ENCODE data around the gene CYP21A2.
"Not testable (repeated sequence)": the region's sequence is repeated elsewhere in the genome, so short reads cannot be mapped to it uniquely, and the experiment has no call there.

Gene CYP21A2

DNA sequence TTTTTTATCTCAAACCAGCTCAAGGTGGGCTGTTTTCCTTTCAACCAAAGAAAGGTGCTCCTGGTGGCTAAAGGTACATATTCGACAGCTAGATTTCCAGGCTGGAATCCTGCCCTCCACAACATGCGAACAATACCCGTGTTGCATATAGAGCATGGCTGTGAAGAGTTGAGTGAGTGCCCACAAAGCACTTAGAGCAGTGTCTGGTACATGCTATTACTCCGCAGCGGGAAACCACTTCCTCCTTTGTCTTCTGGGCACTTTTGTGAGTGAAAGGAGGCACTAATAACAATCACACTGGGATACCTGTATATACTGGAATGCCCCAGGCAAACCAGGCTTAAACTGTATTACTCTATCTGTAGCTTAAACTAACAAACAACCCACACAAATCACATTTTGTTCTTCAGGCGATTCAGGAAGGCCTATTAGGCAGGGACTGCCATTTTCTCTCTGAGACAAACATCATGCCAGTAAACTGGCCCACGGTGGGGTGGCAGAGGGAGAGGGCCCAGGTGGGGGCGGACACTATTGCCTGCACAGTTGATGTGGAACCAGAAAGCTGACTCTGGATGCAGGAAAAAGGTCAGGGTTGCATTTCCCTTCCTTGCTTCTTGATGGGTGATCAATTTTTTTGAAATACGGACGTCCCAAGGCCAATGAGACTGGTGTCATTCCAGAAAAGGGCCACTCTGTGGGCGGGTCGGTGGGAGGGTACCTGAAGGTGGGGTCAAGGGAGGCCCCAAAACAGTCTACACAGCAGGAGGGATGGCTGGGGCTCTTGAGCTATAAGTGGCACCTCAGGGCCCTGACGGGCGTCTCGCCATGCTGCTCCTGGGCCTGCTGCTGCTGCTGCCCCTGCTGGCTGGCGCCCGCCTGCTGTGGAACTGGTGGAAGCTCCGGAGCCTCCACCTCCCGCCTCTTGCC is at the start of gene CYP21A2:
TSS of gene CYP21A2 (plus strand) at position 818 of the 927 bp plus-strand sequence. CDS start at position 826, 8 bp downstream.
- DNase-seq (ENCODE audit: low read depth), result not testable (repeated sequence)

DNA sequence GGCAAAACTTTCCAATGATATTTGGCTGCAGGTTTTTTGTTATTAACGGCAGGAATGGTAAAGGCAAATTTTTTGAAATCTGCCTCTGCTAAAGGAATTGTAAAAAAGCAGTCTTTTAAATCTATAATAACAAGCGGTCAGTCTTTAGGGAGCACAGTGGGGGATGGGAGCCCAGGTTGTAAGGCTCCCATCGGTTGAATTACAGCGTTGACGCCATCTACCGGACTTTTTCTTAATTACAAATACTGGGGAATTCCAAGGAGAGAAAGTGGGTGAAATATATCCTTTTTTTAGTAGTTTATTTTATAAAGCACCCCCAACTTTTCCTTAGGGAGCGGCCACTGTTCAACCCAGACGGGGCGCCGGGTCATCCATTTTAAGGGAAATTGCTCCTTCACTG is 48.9 kb upstream of the CYP21A2 start:
- DNase-seq (ENCODE audit: low read depth), result not testable (repeated sequence)

DNA sequence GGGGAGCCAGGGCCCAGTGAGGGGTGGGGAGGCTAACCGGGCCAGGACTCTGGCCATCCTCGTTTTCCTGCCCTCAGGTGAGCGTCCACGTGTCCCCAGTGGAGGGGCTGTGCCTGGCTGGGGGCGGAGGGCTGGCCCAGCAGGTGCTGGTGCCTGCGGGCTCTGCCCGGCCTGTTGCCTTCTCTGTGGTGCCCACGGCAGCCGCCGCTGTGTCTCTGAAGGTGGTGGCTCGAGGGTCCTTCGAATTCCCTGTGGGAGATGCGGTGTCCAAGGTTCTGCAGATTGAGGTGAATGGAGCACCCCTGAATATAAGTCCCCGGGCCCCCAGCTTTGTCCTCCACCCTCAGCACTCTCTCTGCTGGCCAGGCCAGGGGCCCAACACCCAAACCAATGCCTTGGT is 43.8 kb upstream of the CYP21A2 start:
- not testable (repeated sequence) for DNase-seq (ENCODE audit: low read depth)

DNA sequence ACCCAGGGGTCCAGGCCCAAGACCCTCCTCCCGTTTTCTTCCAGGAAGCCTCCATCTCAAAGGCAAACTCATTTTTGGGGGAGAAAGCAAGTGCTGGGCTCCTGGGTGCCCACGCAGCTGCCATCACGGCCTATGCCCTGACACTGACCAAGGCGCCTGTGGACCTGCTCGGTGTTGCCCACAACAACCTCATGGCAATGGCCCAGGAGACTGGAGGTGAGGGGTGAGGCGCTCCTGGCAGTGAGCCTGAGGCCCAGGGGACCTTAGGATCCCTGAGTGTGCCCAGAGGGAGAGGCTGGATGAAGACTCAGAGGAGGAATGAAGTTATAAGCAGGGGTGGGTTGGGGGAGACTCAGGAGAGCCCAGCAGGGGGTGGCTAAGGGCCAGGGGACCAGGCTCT is 41.8 kb upstream of the CYP21A2 start:
- not testable (repeated sequence) for DNase-seq (ENCODE audit: low read depth)

DNA sequence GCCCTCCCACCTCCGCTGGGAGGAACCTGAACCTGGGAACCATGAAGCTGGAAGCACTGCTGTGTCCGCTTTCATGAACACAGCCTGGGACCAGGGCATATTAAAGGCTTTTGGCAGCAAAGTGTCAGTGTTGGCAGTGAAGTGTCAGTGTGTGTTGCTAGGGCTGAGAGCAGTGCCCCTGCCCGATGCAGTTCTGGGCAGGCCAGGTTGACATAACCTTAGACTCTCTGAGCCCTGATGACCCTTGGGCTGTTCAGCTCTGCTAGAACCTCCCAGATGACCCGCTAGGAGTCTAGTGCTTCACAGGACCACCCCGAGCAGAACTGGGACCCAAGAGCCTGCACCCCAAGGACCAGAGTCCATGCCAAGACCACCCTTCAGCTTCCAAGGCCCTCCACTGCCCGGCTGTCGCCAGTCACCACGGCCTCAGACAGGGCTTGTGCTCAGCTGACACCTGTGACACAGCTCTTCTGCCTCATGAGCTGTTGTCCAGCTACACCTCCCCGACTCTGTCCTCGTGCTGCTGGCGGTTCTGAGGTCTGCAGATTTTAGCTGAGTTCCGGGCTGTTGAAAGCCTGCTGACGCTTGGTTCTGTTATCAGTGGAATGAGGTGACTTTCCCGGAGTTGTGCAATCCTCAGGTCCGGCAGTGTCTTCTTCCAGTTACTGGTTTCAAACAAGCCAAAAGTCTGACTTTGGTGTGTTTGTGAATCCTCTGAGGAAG is 35.5 kb upstream of the CYP21A2 start:
- not testable (repeated sequence) for DNase-seq (ENCODE audit: low read depth)

DNA sequence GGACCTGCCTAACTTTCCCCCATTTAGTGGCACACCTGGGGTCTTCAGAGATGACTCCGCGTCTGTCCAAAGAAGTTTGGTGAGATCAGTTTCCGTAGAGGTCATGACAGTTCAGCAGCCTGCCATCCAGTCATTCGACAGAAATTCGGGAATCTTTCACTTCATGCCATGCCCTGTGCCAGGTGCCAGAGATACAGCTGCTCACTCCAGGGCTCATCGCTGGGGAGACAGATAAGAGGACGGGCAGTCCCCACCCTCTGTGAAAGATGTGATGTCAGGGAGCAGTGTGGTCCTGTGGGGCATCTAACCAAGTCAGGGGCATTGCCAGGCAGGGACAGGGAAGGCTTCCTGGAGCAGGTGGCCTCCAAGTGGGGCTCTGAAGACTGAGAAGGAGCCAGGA is 34.9 kb upstream of the CYP21A2 start:
- not testable (repeated sequence) for DNase-seq (ENCODE audit: low read depth)

DNA sequence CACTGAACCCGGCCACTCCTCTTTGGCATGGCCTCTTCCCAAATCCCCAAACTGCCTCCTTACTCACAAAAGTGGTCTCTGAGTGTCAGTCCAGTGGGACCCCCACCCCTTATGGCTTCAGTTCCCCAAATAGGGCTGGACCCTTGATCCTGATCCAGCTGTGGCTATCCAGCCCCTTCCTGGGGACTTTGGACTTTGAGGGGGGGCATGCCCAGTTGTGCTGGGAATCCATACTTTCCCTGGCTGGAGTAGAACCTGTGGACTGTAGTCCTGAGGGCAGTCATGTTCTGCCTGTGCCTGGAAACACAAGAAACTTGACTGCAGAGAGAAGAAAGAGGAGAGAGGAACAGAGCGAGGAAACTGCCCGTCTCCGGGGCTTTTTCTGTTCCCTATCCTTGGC is 33.8 kb upstream of the CYP21A2 start:
- DNase-seq (ENCODE audit: low read depth), result not testable (repeated sequence)

DNA sequence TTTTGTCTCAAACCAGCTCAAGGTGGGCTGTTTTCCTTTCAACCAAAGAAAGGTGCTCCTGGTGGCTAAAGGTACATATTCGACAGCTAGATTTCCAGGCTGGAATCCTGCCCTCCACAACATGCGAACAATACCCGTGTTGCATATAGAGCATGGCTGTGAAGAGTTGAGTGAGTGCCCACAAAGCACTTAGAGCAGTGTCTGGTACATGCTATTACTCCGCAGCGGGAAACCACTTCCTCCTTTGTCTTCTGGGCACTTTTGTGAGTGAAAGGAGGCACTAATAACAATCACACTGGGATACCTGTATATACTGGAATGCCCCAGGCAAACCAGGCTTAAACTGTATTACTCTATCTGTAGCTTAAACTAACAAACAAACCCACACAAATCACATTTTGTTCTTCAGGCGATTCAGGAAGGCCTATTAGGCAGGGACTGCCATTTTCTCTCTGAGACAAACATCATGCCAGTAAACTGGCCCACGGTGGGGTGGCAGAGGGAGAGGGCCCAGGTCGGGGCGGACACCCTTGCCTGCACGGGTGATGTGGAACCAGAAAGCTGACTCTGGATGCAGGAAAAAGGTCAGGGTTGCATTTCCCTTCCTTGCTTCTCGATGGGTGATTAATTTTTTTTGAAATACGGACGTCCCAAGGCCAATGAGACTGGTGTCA is 33.2 kb upstream of the CYP21A2 start:
- DNase-seq (ENCODE audit: low read depth), result not testable (repeated sequence)

DNA sequence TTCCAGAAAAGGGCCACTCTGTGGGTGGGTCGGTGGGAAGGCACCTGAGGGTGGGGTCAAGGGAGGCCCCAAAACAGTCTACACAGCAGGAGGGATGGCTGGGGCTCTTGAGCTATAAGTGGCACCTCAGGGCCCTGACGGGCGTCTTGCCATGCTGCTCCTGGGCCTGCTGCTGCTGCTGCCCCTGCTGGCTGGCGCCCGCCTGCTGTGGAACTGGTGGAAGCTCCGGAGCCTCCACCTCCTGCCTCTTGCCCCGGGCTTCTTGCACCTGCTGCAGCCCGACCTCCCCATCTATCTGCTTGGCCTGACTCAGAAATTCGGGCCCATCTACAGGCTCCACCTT is 32.7 kb upstream of the CYP21A2 start:
- not testable (repeated sequence) for DNase-seq (ENCODE audit: low read depth)

DNA sequence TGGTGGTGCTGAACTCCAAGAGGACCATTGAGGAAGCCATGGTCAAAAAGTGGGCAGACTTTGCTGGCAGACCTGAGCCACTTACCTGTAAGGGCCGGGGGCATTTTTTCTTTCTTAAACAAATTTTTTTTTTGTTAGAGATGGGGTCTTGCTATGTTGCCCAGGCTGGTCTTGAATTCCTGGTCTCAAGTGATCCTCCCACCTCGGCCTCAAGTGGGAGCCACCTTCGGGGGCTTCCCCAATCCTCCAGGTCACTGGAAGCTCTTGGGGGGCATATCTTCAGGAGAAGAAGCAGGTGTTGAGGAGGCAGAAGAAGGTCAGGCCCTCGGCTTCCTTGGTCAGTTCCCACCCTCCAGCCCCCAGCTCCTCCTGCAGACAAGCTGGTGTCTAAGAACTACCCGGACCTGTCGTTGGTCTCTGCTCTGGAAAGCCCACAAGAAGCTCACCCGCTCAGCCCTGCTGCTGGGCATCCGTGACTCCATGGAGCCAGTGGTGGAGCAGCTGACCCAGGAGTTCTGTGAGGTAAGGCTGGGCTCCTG is 32.2 kb upstream of the CYP21A2 start:
- DNase-seq (ENCODE audit: low read depth), result not testable (repeated sequence)

DNA sequence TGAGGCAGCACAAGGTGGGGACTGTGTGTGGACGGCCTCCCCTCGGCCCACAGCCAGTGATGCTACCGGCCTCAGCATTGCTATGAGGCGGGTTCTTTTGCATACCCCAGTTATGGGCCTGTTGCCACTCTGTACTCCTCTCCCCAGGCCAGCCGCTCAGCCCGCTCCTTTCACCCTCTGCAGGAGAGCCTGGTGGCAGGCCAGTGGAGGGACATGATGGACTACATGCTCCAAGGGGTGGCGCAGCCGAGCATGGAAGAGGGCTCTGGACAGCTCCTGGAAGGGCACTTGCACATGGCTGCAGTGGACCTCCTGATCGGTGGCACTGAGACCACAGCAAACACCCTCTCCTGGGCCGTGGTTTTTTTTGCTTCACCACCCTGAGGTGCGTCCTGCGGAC is 31.1 kb upstream of the CYP21A2 start:
- not testable (repeated sequence) for DNase-seq (ENCODE audit: low read depth)

DNA sequence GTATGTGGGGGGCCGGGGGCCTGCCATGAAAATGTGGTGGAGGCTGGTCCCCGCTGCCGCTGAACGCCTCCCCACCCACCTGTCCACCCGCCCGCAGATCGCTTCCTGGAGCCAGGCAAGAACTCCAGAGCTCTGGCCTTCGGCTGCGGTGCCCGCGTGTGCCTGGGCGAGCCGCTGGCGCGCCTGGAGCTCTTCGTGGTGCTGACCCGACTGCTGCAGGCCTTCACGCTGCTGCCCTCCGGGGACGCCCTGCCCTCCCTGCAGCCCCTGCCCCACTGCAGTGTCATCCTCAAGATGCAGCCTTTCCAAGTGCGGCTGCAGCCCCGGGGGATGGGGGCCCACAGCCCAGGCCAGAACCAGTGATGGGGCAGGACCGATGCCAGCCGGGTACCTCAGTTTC is 30.2 kb upstream of the CYP21A2 start:
- DNase-seq (ENCODE audit: low read depth), result not testable (repeated sequence)

DNA sequence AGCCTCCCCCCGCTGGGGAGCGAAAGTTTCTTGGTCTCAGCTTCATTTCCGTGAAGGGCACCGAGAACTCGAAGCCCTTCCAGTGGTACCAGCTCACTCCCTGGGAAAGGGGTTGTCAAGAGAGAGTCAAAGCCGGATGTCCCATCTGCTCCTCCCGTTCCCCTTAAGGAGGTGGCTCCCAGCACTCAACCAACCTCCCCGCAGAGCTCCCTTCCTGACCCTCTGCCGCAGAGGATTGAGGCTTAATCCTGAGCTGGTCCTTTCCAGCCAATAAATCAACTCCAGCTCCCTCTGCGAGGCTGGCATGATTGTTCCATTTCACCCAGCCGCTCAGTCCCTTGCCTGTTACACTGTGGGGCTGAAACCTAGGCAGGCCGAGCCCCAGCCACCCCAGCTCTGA is 29.6 kb upstream of the CYP21A2 start:
- DNase-seq (ENCODE audit: low read depth), result not testable (repeated sequence)

DNA sequence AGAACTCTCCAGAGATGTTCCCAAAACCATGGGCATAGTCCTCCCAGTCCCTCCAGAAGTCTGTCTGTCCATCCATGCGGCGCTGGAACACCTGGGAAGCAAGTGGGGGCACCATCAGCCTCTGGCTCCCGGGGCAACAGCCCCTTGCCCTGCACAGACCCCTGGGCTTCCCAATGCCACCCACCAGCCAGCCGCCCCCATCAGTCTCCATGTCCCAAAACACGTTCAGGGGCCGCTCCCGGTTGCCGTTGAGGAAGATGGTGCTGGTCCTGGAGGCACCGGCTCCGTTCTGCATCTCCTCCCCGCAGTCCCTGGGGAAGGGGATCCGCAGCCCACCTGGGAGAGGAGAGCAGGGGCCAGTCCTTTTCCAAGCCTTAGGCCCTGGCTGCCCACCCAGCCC is 28.7 kb upstream of the CYP21A2 start:
- not testable (repeated sequence) for DNase-seq (ENCODE audit: low read depth)

DNA sequence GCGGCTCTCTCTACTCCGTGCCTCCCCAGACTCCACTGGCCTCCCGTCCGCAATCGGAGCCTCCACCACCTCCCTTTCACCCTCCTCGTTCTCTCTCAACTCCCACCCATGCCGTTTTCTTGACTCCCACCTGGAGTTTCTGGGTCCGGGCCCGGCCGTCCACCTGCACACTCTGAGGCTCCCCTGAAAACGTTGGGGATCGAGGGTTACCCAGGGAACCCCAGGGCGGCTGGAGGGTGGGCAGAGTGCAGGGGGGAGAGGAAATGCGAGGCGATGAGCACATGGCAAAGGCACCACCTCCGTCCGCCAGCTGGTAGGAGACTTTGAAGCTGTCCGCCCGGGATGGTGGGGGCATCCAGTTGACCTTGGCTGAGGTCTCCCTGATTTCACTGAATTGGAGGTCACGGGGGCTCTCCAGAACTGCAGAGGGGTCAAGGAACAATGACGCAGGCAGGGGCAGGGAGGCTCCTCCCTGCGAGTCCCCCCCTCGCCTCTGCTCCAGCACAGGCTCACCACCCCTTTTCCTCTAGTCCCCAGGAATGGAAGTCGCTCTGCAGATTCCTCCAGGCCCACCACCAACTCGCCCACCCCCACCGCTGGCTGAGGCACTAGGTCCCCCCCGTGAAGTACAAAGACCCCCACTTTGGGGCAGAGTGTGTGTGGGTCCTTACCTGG is 27.2 kb upstream of the CYP21A2 start:
- DNase-seq (ENCODE audit: low read depth), result not testable (repeated sequence)

DNA sequence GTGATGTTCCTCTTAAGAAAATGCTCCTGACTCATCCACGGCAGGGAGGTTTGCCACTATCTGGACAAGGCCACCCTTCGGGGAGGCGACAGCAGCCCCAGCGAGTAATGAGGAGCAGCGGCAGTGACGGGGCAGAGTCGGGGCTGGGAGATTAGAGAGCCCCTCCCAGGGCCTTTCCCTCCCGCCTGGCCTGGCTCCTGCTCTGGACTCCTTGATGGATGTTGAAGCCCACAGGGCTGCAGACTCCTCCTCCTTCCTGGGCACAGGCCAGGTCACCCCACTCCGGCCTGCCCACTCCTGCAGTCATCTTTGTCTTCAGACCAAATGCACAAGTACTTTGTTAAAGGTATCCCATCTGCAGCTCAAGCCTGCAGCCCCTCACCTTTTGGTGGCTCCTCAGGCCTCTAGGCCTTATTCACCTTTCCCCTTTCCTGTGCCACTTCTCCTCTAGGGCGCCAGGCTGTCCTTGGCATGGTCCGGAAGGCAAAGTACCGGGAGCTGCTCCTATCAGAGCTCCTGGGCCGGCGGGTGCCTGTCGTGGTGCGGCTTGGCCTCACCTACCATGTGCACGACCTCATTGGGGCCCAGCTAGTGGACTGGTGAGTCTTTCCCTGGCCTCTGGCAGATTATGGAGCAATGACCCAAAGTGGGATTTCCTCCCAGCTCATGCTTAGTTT is 25.1 kb upstream of the CYP21A2 start:
- not testable (repeated sequence) for DNase-seq (ENCODE audit: low read depth)

DNA sequence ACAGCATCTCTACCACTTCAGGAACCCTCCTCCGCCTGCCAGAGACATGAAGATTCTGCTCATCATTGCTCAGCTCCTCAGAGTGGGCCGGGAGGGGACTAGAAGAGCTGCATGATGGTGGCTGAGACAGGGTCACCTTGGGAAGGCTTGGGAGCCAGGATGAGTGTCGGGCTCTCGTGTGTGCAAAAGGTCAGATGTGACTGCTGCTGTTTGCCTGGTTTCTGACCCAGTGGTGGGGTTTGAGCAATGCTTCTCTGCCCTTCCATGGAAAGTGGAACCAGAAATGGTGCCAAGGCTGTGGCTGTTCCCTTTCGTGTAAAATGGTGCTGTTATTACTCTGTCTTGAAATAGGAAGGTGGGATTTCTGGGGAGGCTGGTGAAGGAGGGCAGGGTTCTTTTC is 24.5 kb upstream of the CYP21A2 start:
- not testable (repeated sequence) for DNase-seq (ENCODE audit: low read depth)

DNA sequence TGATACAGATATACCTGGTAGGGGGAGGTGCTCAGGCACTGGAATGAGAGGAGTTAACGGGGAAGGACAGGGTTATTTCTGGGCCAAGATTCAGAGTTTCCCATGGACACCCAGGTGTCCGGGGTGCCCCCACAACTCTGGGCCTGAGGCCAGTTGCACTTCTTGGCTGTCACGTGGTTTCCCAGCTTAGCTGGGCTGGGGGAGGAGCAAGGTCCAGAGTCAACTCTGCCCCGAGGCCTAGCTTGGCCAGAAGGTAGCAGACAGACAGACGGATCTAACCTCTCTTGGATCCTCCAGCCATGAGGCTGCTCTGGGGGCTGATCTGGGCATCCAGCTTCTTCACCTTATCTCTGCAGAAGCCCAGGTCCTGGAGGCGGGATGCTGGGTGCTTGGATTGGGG is 23.7 kb upstream of the CYP21A2 start, which contains the start of gene C4B:
TSS of gene C4B (plus strand) at position 249 of the 400 bp plus-strand sequence. CDS start at position 300, 51 bp downstream.
- not testable (repeated sequence) for DNase-seq (ENCODE audit: low read depth)

DNA sequence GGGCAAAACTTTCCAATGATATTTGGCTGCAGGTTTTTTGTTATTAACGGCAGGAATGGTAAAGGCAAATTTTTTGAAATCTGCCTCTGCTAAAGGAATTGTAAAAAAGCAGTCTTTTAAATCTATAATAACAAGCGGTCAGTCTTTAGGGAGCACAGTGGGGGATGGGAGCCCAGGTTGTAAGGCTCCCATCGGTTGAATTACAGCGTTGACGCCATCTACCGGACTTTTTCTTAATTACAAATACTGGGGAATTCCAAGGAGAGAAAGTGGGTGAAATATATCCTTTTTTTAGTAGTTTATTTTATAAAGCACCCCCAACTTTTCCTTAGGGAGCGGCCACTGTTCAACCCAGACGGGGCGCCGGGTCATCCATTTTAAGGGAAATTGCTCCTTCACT is 16.1 kb upstream of the CYP21A2 start:
- DNase-seq (ENCODE audit: low read depth), result not testable (repeated sequence)

DNA sequence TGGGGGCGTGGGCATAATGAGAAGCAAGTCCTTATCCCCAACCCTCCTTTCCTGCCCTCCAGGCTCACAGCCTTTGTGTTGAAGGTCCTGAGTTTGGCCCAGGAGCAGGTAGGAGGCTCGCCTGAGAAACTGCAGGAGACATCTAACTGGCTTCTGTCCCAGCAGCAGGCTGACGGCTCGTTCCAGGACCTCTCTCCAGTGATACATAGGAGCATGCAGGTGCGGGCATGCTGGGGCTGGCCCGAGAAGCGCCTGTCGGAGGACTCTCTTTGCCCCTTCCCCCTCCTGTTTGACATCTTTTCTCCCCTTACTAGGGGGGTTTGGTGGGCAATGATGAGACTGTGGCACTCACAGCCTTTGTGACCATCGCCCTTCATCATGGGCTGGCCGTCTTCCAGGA is 9.6 kb upstream of the CYP21A2 start:
- not testable (repeated sequence) for DNase-seq (ENCODE audit: low read depth)

DNA sequence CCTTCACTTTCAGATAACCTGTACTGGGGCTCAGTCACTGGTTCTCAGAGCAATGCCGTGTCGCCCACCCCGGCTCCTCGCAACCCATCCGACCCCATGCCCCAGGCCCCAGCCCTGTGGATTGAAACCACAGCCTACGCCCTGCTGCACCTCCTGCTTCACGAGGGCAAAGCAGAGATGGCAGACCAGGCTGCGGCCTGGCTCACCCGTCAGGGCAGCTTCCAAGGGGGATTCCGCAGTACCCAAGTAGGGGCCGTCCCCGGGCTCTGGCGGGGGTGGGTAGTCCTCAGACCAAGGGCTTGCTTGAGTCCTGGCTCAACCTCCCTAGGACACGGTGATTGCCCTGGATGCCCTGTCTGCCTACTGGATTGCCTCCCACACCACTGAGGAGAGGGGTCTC is 8.7 kb upstream of the CYP21A2 start:
- DNase-seq (ENCODE audit: low read depth), result not testable (repeated sequence)

Measured in stimulated activated CD8-positive, alpha-beta memory T cell treated with anti-CD3 and anti-CD28 coated beads, Interleukin-7, amount 100 ng/mL, for 24 hours (primary cell).